Medulla oblongata (tissue), 1 donor: ENCODE data around the gene HMG20A.

Experiments used
- DNase-seq: peaks from one replicate; pipeline ENCODE4 v3.0.0-alpha.2; 2015; ENCODE audit errors: extremely low spot score

Gene HMG20A

DNA sequence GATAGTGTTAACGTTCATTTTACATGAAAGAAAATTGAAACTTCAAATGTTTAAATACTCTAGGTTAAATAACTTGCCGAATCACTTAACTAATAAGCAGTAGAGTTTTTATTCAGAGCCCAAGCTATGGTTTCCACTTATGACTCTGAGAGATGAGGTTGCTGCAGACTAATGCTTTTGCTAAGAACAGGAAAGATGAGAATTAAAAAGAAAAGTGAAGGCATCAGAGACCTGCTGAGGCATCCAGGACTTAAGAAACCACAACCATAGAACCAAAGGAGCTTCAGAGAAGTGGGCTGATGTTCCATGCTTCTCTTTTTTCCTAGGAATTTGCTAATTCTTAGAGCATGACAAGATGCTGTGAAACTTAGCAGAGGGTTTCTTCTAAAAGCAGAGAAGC, 9.5 kb downstream of the HMG20A start:
- no peak for DNase-seq

DNA sequence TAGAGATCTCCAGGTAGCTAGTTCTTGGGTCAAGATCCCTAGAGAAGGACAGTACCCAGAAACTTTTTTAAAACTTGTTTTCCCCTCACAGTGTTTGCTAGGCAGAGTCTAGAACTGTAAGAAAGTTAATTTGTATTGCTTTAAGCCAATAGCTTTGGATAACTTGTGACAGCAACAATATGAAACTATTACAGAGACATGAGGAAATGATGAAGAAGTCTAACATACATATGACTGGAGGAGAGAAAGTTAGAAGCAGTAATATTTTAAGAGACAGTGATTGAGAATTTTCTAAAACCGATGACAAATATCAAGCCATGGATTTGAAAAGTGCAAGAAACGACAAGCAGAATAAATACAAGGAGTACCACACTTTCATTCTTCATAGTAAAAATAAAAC, 10.0 kb downstream of the HMG20A start:
- DNase-seq, result no peak

DNA sequence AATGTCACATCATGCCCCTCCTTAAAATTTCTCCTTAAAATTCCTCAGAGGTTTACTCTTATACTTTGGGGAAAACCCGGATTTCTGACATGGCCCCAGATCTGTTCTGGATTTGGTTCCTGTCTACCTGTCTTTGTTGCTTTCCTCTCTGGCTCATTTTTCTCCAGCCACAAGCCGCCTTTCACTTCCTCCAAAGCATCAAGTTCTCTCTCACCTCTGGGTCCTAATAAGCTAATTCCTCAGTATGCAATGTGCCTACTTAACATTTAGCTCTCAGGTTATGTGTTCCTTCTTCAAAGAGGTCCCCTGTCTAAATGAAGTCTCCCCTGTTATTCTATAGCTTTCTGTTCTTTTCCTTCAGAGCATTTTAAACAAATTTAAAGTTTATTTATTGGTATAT, 16.1 kb downstream of the HMG20A start:
- DNase-seq, result no peak

DNA sequence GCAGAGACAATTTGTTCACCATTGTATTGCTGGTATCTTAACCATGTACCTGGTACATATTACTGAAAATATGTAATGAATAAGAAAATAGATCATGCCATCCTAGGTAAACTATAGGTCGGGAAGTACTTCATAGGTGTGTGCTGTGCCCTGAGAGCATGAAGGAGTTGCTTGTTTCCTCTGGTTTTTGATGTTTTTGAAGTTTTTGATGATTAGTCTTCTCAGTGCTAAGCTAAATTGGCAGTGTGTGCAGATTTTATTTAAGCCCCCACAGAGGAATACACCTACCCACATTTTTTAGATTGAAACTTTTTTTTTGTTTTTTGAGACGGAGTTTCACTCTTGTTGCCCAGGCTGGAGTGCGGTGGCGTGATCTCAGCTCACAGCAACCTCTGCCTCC, 16.6 kb downstream of the HMG20A start:
- no peak for DNase-seq

DNA sequence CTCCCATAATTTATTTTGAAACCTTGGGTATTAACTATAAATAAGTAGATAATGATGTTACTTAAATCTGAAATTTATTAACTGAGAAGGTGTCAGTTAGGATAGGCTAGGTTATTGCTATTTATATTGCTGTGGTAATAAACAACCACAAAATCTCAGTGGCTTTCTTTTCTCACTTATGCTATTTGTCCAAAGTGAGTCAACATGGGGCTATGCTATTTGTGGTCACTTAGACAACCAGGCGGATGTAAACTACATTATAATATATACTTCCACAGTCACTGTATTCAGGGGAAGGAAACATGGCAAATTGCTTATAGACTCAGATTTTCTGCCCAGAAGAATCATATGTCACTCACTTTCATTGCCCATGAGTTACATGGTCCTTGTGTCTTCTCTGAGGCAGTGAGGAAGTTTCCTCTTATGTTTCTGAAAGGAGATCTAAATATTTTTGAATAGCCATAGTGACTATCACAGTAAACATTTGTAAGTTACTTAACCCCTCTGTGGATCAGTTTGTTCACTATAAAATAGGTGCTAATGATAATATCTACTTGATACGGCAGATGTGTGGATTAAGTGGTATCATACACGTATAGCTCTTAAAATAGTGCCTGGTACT, 19.8 kb downstream of the HMG20A start:
- no peak for DNase-seq

DNA sequence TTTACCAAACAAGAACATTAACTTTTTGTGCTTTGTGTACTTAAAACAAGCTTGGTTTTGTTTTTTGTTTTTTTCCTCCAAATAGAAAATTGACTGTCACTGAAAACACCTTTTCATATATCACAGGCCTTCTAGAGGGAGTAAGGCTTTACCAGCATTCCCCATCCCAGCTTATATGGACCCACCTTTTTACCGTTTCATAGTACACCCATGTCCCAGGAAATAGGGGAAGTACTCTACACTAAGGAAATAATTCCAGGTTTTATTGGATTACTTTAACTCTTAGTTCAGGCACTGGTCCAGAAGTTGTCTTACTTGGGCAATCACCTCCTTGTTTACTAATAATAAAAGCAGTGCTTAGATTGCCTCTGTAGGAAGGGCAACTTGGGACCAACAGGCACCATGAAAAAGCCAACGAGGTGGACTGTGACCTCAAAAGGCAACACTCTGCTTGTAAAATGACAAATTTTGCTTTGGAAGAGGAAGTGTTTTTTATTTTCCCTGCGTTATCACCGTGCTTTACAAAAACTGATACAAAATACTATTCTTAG, 26.2 kb downstream of the HMG20A start:
- no peak for DNase-seq

DNA sequence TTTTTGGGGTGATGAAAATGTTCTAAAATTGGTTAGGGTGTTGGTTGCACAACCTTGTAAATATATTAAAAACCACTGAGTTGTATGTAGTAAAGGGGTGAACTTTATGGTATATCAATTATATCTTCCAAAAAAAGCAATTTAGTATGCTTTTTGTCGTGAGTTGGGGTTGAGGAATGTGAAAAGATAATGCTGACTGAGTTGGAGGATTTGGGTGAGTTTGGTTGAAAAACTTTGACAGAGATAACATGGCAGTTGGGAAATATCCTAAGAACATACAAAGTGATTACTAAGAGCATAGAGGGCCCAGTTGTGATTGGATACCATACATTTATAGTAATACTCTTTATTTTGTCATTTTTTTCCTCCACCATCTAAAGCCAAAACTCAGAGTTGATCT, 33.6 kb downstream of the HMG20A start:
- DNase-seq, result no peak

DNA sequence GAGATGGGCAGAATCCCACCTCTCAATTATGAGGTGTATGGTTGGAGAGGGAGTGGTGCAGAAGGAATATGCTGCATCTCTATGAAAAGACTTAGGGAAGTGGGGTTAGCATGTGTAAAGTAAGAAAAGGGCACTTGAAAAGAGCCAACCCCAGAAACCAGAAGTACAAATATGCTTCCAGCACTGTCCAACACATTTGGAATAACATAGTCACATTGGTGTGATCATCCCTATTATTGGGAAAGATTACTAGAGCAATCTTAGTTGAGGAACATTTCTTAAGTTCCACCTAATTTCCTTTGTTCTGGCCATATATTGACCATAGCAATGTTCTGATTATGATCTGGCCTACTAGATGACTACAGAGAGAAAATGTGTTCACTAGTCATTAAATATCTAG, 34.3 kb downstream of the HMG20A start:
- DNase-seq, result no peak

DNA sequence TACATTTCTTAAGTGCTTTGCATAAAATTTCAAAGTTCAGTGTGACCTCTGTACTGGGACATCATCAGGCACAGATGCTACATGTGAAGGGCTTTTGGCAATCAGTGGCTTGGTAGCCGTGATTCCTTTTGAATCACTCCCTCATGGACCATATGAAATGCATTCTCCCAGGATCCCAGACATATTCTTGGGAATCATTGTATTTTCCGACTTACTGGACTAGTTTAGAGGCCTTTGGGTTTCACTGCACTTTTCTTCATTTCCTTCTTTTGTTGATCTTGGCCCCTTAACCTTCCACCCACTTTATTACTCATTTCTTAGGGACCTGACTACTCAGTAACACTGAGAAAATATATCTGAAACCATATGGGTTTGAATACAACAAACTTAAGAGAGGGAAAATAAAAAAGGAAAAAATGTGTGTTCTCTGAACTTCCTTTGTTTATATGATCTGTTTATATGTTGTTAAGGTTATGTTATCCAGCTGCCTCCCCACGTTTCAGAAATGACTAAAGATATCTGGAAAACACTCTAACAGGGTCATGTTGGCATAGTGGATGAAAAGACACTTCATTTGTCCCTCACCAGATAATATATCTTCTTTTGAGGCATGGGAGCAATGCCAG, 35.1 kb downstream of the HMG20A start:
- no peak for DNase-seq

DNA sequence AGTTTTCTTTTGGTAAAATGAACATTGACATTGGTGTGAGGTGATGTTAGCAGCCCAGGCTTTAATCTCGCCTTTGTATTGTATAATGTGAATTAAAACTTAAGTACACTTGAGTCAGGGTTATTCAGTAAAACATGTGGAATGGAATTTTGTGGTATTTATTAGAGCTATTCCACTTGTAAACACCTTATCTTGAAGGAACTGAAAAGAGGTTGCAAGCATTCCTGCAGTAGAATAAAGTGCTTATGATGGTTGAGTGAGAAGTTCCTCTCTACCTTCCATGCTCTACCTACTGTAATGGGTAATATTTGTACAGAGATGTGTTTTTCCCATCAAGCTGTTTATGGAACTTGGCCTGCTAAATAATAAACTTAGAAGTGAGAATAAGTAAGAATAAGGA, 36.1 kb downstream of the HMG20A start:
- no peak for DNase-seq

DNA sequence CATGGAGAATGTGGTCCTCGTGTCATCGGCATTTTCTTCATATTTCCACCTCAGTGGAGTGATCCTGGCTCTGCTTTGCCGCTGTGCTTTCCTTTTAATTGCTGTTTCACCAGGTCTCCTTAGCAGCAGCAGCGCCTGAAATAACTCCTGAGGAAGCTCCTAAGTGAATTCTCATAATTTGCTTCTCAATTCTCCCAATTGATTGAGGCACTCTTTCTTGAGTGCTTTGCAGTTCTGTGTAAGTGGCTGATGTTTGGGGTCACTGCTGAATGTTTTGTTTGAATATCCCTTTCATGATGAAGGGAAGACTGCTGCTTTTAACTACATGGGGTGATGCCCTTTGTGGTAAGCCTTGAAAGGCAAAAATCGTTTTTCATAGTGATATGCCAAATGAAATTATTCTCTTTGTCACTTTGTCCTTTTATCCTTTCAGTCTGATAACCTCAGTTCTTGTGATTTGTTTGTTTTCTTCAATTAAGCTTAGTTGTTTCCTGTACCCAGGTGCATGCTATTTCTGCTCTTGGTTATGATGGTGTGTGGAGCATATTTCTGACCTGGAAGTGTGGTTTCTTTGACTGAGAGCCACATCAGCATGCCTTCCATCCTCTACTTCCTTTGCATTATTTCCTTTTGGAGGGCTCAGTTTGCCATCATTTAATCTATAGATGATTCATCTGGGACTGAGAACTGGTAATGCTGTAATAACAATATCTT, 36.7 kb downstream of the HMG20A start:
- no peak for DNase-seq

DNA sequence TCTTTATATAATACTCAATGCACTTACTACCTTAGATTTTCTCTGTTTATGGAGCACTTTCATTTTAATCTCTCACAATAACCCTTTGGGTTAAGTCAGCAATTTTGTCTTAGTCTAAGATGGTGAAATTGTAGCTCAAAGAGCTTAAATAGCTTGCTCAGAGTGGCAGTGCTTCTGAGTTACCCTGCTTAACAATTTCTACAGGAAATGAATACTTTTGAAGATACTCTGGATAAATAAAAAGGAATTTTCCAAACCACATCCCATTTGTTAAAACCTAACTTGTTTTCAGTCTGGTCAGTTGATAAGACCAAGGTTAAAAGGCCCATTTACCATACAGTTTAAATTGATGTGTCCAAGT, 37.2 kb downstream of the HMG20A start:
- no peak for DNase-seq

DNA sequence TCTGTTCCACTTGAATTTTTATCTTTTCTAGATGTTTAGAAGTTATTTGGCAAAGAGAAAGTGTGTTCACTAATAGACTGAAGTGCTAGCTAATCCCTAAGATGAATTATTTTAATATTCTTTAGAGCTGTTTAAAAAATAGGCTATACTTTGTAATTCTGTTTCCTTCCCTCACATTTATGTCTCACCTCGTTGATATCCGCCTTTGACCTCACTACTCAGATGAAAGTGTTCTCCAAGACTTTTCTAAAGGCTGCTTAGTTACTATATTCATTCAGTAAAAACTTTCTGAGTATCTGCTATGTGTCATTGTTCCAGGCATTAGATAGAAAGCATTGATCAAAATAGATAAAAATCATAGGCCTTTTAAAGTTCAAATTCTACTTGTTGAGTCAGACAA, 38.3 kb downstream of the HMG20A start:
- DNase-seq, result no peak

DNA sequence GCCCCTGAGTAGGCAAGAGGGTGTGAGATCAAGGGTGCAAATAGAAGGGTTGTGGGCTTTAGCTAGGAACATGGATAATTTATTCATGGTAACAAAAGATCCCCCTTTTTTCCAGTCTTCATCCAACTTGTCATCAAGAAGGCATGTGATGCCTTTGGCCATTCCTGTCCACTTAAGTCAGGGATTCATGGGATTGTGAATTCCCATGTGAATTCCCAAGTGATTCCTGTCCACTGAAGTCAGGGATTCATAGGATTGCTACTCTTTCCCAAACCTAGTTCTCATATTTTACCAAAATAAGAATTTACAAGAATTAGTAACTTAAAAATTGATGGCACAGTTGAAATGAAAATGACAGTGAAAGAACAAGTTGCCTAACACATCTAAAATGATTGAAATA, 40.8 kb downstream of the HMG20A start:
- no peak for DNase-seq

DNA sequence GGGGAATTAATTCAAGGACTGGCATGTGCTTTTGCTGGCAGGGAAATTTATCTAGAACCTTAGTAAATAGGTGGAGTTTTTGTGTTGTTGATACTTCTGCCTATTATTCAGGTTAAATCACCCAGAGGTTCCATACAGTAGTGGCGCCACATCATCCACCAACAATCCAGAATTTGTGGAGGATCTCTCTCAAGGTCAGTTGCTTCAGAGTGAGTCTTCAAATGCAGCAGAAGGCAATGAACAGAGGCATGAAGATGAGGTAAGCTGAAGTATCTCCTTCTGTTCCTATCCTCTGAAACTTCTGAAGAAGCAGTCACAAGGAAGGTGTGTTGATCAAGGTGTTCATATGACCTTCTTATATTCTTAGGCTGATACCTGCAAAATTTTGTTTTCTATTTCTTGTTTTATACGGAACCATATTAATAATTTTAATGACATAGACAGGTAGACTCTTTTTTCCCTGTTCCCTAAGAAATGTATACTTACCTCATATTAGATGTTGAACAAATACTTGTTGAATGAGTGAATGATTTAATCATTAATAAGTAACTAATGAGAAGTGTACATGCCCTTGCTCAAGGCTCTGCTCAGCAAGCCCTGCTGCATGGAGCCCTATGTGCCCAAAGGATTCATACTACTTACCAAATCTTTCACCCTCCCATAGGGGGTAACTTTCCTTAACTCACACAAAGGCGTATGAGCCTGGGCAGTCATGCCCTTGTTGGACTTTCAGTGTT, 43.6 kb downstream of the HMG20A start:
- no peak for DNase-seq

DNA sequence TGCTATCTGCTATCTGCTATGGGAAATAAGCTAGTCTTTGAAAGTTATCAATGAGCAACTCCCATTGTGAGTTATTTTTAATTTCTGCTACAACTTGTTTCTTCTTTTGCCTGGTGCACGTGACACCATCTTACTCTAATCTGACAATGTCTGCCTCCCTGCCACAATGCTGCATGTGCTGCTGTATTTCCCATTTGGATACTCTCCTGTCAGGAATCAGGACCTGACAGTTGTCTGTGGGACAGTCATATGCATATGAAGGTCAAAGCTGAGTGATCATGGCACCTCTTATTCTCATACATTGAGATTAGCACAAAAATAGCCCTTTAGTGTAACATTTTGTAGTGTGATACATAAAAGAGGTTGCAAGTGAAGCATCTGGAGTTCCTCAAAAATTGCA, 45.8 kb downstream of the HMG20A start:
- no peak for DNase-seq

DNA sequence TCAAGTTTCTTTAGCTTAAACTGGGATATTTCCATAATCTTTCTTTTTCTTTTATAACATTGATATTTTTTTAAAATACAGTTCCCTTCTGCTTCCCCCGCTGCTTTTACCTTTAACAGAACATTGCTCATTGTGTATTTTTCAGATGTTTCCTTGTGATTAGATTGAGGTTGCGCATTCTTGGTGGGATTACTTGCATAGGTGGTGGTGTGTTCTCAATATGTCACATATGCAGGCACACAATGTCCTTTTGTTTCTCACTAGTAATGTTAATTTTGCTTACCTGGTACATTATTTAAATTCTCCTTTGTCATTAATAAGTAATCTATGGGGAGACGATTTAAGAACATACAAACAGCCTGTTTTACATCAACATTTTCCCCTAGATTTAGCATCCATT, 48.2 kb downstream of the HMG20A start:
- DNase-seq, result no peak

DNA sequence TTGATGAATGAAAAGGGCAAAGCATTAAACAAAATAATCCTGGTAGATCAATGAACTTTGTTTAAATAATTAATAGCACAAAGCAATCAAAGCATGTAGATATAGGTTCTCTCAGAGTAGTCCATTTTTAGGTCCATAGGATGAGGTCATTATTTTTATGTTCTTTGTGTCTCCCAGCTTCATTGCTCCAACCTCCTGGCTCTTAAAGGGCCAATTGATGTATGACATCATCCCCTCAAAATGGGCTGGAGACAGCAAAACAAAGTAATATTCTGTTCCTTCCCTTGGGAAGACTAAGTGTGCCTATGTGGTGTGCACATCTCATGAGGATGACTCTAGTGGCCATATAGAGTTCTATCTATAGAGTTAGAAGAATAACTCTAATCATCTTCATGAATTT, 49.5 kb downstream of the HMG20A start:
- DNase-seq, result no peak

DNA sequence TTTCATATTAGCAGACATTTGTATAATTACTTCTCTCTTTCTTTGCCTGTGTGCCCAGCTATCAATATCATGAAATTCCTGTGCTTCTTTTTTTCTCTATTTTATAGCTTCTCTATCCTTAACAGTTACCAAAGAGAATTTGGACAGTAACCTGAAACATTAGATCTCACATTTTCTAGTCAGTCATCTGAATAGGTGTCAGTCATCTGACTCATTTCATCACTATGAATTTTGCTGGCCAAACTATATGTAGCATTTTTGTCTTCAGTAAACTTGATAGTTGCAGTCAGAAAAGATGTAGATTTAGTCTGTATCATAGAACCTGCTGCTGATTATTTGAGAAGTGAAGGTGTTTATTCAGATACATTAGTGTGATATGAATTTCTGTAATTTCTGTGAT, 52.6 kb downstream of the HMG20A start:
- no peak for DNase-seq

DNA sequence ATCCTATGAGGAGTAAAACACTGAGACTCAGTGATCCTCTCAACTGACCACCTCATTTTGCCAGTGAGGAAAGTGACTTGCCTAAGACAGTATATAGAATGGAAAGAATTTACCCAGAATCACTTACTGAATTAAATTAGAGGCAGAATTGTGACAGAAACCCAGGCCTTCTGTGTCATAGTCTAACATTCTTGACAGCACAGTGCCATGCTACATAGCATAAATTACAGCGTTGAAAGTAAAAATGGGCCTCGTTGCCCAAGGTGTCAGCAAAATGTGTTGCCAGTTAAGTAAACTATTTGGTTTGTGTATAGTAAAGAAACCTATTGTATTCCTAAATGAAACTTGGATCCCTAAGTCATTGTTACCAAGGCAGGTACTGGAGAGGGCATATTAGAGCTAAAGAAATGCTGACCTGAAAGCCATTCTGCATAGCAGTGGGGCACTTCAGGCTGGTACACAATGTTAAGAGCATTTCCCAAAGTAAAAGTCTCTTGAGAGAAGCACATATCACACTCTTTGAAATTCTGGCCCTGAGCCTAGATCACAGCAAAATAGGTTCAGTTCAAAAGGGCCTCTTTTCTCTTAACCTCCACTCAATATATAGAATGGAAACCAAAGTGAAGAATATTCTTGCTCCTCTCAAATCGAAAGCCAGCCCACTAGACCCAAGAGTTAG, 53.8 kb downstream of the HMG20A start:
- DNase-seq, result no peak

DNA sequence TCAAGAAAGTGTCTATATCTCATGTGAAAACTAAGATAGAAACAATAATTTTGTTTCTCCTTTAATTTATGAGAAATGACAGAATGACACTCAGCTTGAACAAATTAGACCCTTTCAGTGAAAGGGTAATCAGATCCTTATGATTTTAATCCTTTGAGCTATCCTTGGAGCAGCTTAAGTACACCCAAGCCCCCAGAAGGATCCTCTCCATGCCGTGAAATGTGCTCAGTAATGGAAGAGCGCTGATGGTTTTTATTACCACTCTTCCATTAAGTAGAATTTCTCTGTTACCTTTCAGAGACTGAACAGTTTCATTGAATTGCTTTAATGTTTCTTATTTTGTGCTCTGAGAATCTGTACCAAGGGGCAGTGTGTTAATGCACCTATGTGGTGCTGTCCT, 54.3 kb downstream of the HMG20A start:
- no peak for DNase-seq

DNA sequence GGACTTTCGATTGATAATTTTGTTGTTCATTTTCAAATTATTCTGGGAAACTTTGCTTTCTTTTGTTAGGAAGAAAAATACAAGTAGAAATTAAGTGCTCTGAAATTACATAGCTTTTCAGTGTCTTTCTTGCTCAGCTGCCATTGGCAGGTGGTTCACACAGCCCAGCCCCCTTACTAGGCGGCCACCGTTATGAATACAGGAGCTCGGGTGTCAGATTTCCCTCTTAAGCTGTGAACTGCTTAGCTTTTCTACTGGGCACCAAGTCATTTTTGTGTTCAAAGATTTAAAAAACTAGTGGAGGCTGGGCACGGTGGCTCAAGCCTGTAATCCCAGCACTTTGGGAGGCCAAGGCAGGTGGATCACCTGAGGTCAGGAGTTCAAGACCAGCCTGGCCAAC, 55.2 kb downstream of the HMG20A start:
- no peak for DNase-seq
